C4-2B (cell line): ENCODE results near the gene COTL1.
"Not testable (repeated sequence)": the region's sequence is repeated elsewhere in the genome, so short reads cannot be mapped to it uniquely, and the experiment has no call there.

ENCODE experiments used
- ZFX ChIP-seq: fragments of 450-650 bp; IDR thresholded peaks from 2 replicates; pipeline ENCODE4 v1.6.1; 2017
- TF ChIP-seq, protein P1 (sequence below): fragments of 450-650 bp; conservative IDR thresholded peaks from 2 replicates; pipeline ENCODE4 v1.5.1; 2017; ENCODE audit warnings: mild to moderate bottlenecking

DNA sequence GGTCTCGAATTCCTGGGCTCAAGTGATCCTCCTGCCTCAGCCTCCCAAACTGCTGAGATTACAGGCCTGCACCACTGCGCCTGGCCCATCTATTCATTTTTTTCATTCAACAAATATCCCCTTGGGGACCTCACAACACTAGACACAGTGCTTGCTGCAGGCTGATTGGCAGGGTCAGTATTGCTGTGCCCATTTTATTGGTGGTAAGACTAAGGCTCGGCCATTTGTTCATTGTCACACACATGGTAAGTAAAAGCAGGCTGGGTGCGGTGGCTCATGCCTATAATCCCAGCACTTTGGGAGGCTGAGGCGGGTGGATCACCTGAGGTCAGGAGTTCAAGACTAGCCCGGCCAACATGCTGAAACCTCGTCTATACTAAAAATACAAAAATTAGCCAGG, 15.0 kb upstream of the COTL1 start:
- TF ChIP-seq, protein P1, sequence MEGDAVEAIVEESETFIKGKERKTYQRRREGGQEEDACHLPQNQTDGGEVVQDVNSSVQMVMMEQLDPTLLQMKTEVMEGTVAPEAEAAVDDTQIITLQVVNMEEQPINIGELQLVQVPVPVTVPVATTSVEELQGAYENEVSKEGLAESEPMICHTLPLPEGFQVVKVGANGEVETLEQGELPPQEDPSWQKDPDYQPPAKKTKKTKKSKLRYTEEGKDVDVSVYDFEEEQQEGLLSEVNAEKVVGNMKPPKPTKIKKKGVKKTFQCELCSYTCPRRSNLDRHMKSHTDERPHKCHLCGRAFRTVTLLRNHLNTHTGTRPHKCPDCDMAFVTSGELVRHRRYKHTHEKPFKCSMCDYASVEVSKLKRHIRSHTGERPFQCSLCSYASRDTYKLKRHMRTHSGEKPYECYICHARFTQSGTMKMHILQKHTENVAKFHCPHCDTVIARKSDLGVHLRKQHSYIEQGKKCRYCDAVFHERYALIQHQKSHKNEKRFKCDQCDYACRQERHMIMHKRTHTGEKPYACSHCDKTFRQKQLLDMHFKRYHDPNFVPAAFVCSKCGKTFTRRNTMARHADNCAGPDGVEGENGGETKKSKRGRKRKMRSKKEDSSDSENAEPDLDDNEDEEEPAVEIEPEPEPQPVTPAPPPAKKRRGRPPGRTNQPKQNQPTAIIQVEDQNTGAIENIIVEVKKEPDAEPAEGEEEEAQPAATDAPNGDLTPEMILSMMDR, result not testable (repeated sequence)
- TF ChIP-seq ZFX, result not testable (repeated sequence)
